Fibroblast of lung (primary cell): ENCODE results near the gene GPR37L1.

Experiments used
- CTCF ChIP-seq, 2 donors: IDR thresholded peaks in 1 of 2; conservative IDR thresholded peaks in 1 of 2; 1 replicate in 1 of 2; 2 replicates in 1 of 2; pipeline ENCODE4 v1.5.1; 2011 to 2012; ENCODE audit warnings: low read length in 2 of 2, control low read depth in 1 of 2, inconsistent platforms in 1 of 2, low read depth in 1 of 2, mild to moderate bottlenecking in 1 of 2
- EZH2 ChIP-seq: IDR thresholded peaks from 2 replicates; pipeline ENCODE4 v1.5.1; 2012; ENCODE audit warnings: low read length, control low read depth, mild to moderate bottlenecking; ENCODE audit errors: missing control alignments

GRCh38 chr1:202127061-202127460, 4.3 kb downstream of the GPR37L1 start:
- TF ChIP-seq CTCF (conservative IDR thresholded peaks at IDR 0.05 in 1 of 2, IDR thresholded peaks at IDR 0.05 in 1 of 2; ENCODE audit: low read depth in 1 of 2, low read length in 2 of 2) (no peak), EZH2 (no peak)
